HCEC 1CT (cell line): ENCODE measurements around the gene APC2.

Experiments
- DNase-seq: peaks from one replicate; pipeline ENCODE4 v3.0.0-alpha.2; 2017

APC2 gene

GRCh38 chr19:1520203-1520780, 70.4 kb downstream of the APC2 start:
- no peak for DNase-seq

DNA sequence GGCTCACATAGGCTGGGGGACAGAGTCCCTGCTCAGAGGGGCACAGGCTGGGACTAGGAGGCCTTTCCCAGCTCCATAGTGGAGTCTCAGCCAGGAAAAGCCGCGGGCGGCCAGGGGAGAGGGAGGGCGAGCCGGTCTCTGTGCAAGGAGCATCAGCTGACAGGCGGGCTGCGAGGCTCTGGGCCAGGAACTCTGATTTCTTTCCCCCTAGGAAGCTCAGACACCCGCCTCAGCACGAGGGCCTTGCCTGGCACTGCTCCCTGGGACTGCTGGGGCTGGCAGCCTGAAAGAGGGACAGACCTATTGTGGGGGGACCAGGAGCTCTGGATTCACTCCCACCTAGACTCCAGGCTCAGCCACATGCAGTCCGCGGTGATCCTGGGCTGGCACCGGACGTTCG, 71.7 kb downstream of the APC2 start:
- no peak for DNase-seq

- no peak for DNase-seq
Observed at GRCh38 chr19:1522061-1522460, 72.1 kb downstream of the APC2 start.

- no peak for DNase-seq
Observed at GRCh38 chr19:1522838-1523237, 72.9 kb downstream of the APC2 start.
